Stimulated activated naive B cell treated with anti-CD40 and anti-IgM and Interleukin-4, amounts not matched to agents 10 μg/mL and 1 μg/mL and 100 μg/mL, for 72 hours (primary cell): Measurements from ENCODE around the gene TP73.

Experiments
- ATAC-seq, 2 donors: fragments of 150-1000 bp; cut with Tn5 transposase; replicated peaks; 2 replicates each; pipeline ENCODE4 v1.10.0; 2021; ENCODE audit warnings: moderate library complexity in 1 of 2
- DNase-seq: peaks from one replicate; pipeline ENCODE4 v3.0.0; 2021
- H3K27ac Mint-ChIP-seq: one replicate; pipeline ENCODE4 v1.8.0; 2022; ENCODE audit warnings: mild to moderate bottlenecking, mixed read lengths
- H3K27me3 Mint-ChIP-seq, 2 donors: one replicate each; pipeline ENCODE4 v1.8.0; 2022; ENCODE audit warnings: mixed read lengths in 2 of 2
- H3K36me3 Mint-ChIP-seq, 2 donors: one replicate each; pipeline ENCODE4 v1.8.0; 2022; ENCODE audit warnings: mixed read lengths in 2 of 2, mild to moderate bottlenecking in 1 of 2
- H3K4me1 Mint-ChIP-seq, 2 donors: one replicate each; pipeline ENCODE4 v1.8.0; 2022; ENCODE audit warnings: mixed read lengths in 2 of 2, mild to moderate bottlenecking in 1 of 2
- H3K4me3 Mint-ChIP-seq, 2 donors: one replicate each; pipeline ENCODE4 v1.8.0; 2022; ENCODE audit warnings: mild to moderate bottlenecking in 2 of 2, mixed read lengths in 2 of 2, moderate library complexity in 1 of 2
- H3K9me3 Mint-ChIP-seq, 2 donors: one replicate each; pipeline ENCODE4 v1.8.0; 2022; ENCODE audit warnings: mixed read lengths in 2 of 2, mild to moderate bottlenecking in 1 of 2

TP73 gene

DNA sequence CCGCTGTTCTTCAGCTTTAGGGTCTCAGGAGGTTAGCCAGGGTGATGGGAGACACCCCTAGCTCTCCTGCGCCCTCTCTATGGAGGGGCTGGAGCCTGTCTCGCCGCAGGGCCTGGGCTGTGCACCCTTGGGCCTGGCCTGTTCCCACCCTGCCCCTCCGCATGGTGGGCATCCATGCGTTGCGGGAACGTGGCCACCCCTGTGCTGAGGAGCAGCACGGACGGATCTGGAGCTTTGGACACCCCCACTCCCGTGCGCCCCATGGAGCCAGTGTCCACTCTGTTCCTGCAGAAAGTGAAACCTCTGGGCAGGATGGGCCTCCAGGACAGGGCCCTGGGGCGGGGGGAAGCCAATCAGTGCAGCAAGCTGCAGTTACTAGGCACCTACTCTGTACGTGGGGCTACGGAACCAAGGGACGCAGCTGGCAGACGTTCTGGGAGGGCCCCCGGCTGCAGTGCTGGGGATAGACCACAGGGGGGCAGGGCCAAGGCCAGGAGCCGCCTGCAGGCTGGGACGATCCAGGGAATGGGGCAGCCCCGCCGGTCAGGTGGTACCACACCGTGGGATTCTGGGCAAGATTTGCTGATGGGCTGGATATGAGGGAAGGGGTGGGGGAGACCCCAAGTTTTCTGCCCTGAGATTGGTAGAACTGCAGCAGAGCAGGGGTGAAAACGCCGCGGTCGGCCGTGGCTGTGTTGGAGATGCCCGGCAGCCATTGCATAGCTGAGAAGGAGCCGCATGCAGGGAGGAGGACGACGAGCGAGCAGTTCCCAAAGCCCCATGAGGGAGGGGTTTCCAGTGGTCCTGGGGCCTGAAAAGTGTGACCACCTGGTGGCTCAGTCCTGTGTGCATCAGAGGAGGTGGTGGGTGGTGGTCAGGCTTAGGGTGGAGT is 43.3 kb downstream of the TP73 start:
- H3K4me3 Mint-ChIP-seq: peak overlapping the region; percentile 26 to 39
- H3K27ac Mint-ChIP-seq: no peak overlapping the region
- DNase-seq: no peak
- H3K4me1 Mint-ChIP-seq: peaks cover 7 to 14% of the 10 kb centered on the region in 2 donors
- no peaks in the 10 kb centered on the region for H3K36me3 Mint-ChIP-seq
- no peaks in the 10 kb centered on the region for H3K9me3 Mint-ChIP-seq
- peak; percentile 89 to 91 for ATAC-seq
- H3K27me3 Mint-ChIP-seq: peaks cover 42 to 43% of the 10 kb centered on the region in 2 donors

- Mint-ChIP-seq H3K27ac (no peak overlapping the region), H3K4me3 (no peak overlapping the region), H3K27me3 (peaks cover 47 to 50% of the 10 kb centered on the region in 2 donors), H3K9me3 (no peaks in the 10 kb centered on the region), H3K36me3 (no peaks in the 10 kb centered on the region), H3K4me1 (peaks cover 7 to 14% of the 10 kb centered on the region in 2 donors)
- no peak for ATAC-seq
- DNase-seq: no peak
These were observed 44.4 kb downstream of the TP73 start for GRCh38 chr1:3696689-3697088.

- no peaks in the 10 kb centered on the region for H3K36me3 Mint-ChIP-seq
- ATAC-seq (no peak), DNase-seq (no peak)
- no peaks in the 10 kb centered on the region for H3K9me3 Mint-ChIP-seq
- H3K27ac Mint-ChIP-seq: no peak overlapping the region
- H3K4me1 Mint-ChIP-seq: peaks cover 7 to 14% of the 10 kb centered on the region in 2 donors
- H3K27me3 Mint-ChIP-seq: peaks cover 43 to 50% of the 10 kb centered on the region in 2 donors
- H3K4me3 Mint-ChIP-seq: no peak overlapping the region
These were observed 44.8 kb downstream of the TP73 start for GRCh38 chr1:3697104-3697503.

DNA sequence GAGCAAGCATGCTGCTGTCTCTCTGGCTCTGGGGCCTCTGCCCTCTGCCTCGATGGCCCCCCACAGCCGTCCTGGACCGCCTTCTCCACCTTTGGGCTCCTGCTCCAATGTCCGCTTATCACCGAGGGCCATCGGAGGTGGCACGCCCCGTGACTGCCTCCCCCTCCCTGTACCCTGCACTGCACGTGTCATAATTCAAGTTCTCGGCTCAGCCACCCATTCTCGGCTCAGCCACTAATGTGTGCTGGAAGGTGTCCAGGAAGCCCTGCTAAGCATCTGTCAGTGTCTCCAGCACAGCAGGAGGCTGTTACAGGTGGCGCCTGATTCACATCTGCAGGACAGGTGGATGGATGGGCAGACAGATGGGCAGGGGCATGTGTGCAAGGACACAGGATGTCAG is 45.5 kb downstream of the TP73 start:
- ATAC-seq (no peak), DNase-seq (no peak)
- Mint-ChIP-seq H3K4me1 (peaks cover 7 to 14% of the 10 kb centered on the region in 2 donors), H3K4me3 (no peak overlapping the region), H3K27ac (no peak overlapping the region), H3K27me3 (peaks cover 42 to 51% of the 10 kb centered on the region in 2 donors), H3K36me3 (no peaks in the 10 kb centered on the region), H3K9me3 (no peaks in the 10 kb centered on the region)

GRCh38 chr1:3698660-3699408 is 46.5 kb downstream of the TP73 start:
- Mint-ChIP-seq H3K9me3 (no peaks in the 10 kb centered on the region), H3K4me1 (peaks cover 10 to 19% of the 10 kb centered on the region in 2 donors), H3K27ac (no peak overlapping the region), H3K27me3 (peaks cover 46 to 53% of the 10 kb centered on the region in 2 donors), H3K4me3 (no peak overlapping the region), H3K36me3 (no peaks in the 10 kb centered on the region)
- no peak for DNase-seq
- ATAC-seq: no peak

GRCh38 chr1:3699596-3699995 is 47.3 kb downstream of the TP73 start:
- ATAC-seq: no peak
- H3K4me3 Mint-ChIP-seq: no peak overlapping the region
- H3K27ac Mint-ChIP-seq: no peak overlapping the region

DNA sequence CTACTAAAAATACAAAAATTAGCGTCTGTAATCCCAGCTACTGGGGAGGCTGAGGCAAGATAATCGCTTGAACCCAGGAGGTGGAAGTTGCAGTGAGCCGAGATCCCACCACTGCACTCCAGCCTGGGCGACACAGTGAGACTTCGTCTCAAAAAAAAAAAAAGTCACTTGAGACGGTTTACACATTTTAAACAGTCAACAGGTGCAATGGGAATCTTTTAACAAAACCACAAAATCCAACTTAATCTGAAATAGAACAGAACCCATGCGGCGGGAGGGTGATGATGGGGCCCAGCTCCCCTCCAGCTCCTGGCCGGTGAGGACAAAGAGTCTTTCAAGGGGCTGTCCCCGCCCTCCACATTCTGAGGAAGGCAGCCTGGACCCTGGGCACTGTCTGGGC is 48.3 kb downstream of the TP73 start:
- Mint-ChIP-seq H3K27me3 (peaks cover 45 to 58% of the 10 kb centered on the region in 2 donors), H3K4me3 (no peak overlapping the region), H3K9me3 (no peaks in the 10 kb centered on the region), H3K36me3 (no peaks in the 10 kb centered on the region), H3K27ac (no peak overlapping the region), H3K4me1 (peaks cover 11 to 19% of the 10 kb centered on the region in 2 donors)
- no peak for DNase-seq
- no peak for ATAC-seq

More at GRCh38 chr1:3699596-3699995, 47.3 kb downstream of the TP73 start:
- Mint-ChIP-seq H3K36me3 (no peaks in the 10 kb centered on the region), H3K9me3 (no peaks in the 10 kb centered on the region), H3K4me1 (peaks cover 15 to 25% of the 10 kb centered on the region in 2 donors), H3K27me3 (peaks cover 49 to 59% of the 10 kb centered on the region in 2 donors)
- no peak for DNase-seq

- DNase-seq (no peak), ATAC-seq (no peak)
- peaks cover 39 to 50% of the 10 kb centered on the region in 2 donors for H3K27me3 Mint-ChIP-seq
- H3K27ac Mint-ChIP-seq: no peak overlapping the region
- no peaks in the 10 kb centered on the region for H3K9me3 Mint-ChIP-seq
- no peak overlapping the region for H3K4me3 Mint-ChIP-seq
- peaks cover 8 to 11% of the 10 kb centered on the region in 2 donors for H3K4me1 Mint-ChIP-seq
- no peaks in the 10 kb centered on the region for H3K36me3 Mint-ChIP-seq
These were observed 50.2 kb downstream of the TP73 start for GRCh38 chr1:3702528-3702927.

GRCh38 chr1:3702990-3703728 is 50.8 kb downstream of the TP73 start:
- H3K4me3 Mint-ChIP-seq: no peak overlapping the region
- H3K27ac Mint-ChIP-seq: no peak overlapping the region
- H3K4me1 Mint-ChIP-seq: peaks cover 8 to 11% of the 10 kb centered on the region in 2 donors

GRCh38 chr1:3703786-3704371 is 51.6 kb downstream of the TP73 start:
- Mint-ChIP-seq H3K4me1 (peaks cover 8 to 11% of the 10 kb centered on the region in 2 donors), H3K27me3 (peaks cover 31 to 52% of the 10 kb centered on the region in 2 donors), H3K36me3 (no peaks in the 10 kb centered on the region), H3K27ac (no peak overlapping the region), H3K9me3 (no peaks in the 10 kb centered on the region), H3K4me3 (peak overlapping the region; percentile 41 to 53)
- no peak for DNase-seq
- peak; percentile 24 to 25 for ATAC-seq

More at GRCh38 chr1:3702990-3703728, 50.8 kb downstream of the TP73 start:
- no peak for DNase-seq
- no peaks in the 10 kb centered on the region for H3K36me3 Mint-ChIP-seq
- peaks cover 36 to 50% of the 10 kb centered on the region in 2 donors for H3K27me3 Mint-ChIP-seq
- H3K9me3 Mint-ChIP-seq: no peaks in the 10 kb centered on the region
- no peak for ATAC-seq

DNA sequence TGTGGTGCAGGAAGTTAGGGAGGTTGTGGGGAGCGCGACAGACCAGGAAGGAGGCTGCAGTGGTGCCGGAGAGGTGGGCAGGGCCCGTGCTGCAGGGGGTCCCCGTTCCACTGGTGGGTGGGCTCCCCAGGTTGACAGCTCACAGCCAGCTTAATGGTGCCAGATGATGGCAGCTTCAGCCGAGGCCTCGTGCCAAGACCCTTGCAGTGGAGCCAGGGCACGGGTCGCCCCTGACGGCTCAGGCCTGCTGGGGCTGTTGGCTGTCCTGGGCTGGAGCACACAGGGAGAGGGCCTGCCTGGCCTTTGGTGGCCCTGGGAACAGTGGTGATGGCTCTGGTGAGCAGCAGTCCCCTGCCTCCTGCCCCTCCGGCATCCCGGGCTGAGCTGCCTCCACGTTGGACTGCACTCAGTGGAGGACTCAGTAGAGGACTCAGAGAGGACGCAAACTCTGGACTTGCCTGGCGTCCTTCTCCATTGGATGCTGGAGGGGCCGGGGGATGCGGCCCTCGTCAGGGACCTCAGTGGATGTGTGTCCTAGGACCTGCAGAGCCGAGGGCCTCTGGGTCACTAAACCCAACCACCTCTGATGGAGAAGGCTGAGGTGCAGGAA is 53.1 kb downstream of the TP73 start:
- Mint-ChIP-seq H3K4me1 (peaks cover 8 to 11% of the 10 kb centered on the region in 2 donors), H3K27me3 (peaks cover 37 to 60% of the 10 kb centered on the region in 2 donors), H3K4me3 (no peak overlapping the region), H3K36me3 (no peaks in the 10 kb centered on the region), H3K27ac (no peak overlapping the region), H3K9me3 (no peaks in the 10 kb centered on the region)
- DNase-seq (no peak), ATAC-seq (no peak)

- Mint-ChIP-seq H3K4me3 (no peak overlapping the region), H3K27ac (no peak overlapping the region), H3K9me3 (no peaks in the 10 kb centered on the region), H3K27me3 (peaks cover 42 to 67% of the 10 kb centered on the region in 2 donors), H3K36me3 (no peaks in the 10 kb centered on the region), H3K4me1 (peaks cover 8 to 11% of the 10 kb centered on the region in 2 donors)
- DNase-seq (no peak), ATAC-seq (no peak)
These were observed 54.5 kb downstream of the TP73 start for GRCh38 chr1:3706651-3707297.

GRCh38 chr1:3707298-3707938 is 55.1 kb downstream of the TP73 start:
- DNase-seq (no peak), ATAC-seq (no peak)
- Mint-ChIP-seq H3K9me3 (no peaks in the 10 kb centered on the region), H3K27ac (no peak overlapping the region), H3K36me3 (no peaks in the 10 kb centered on the region), H3K27me3 (peaks cover 48 to 73% of the 10 kb centered on the region in 2 donors), H3K4me1 (peaks cover 8 to 11% of the 10 kb centered on the region in 2 donors), H3K4me3 (no peak overlapping the region)
